OCI-LY3 (cell line): ENCODE data around the gene COQ9.

Experiments used
- EZH2phosphoT487 ChIP-seq: fragments of 200-600 bp; shearing (Covaris generic); IDR thresholded peaks from 2 replicates; pipeline ENCODE4 v1.6.1; 2018; ENCODE audit warnings: antibody characterized with exemption, mixed run types, low read depth
- TF ChIP-seq, protein P1 (sequence below): fragments of 200-600, 300-600 bp; sonication (generic); IDR thresholded peaks from 2 replicates; pipeline ENCODE4 v1.5.1; 2014; ENCODE audit warnings: antibody characterized with exemption, low read length, low read depth

DNA sequence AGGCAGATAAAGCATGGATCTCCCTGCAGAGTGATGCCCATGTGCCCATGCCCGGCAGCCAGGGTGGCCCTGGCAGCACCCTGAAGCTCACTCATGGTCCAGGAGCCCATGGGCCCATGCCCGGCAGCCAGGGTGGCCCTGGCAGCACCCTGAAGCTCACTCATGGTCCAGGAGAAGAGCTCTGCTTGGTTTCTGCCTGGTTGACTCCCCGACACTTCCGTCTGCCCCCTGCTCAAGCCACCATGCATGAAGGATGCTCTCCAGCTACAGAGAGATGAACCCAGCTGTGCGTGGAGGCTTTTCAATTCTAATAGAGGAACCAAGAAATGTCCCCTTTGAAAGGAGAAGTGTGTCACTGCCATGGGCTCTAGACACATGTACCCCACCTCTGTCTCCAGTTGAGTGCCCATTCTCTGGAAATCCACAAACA lies 34.0 kb upstream of the COQ9 start:
- TF ChIP-seq, protein P1, sequence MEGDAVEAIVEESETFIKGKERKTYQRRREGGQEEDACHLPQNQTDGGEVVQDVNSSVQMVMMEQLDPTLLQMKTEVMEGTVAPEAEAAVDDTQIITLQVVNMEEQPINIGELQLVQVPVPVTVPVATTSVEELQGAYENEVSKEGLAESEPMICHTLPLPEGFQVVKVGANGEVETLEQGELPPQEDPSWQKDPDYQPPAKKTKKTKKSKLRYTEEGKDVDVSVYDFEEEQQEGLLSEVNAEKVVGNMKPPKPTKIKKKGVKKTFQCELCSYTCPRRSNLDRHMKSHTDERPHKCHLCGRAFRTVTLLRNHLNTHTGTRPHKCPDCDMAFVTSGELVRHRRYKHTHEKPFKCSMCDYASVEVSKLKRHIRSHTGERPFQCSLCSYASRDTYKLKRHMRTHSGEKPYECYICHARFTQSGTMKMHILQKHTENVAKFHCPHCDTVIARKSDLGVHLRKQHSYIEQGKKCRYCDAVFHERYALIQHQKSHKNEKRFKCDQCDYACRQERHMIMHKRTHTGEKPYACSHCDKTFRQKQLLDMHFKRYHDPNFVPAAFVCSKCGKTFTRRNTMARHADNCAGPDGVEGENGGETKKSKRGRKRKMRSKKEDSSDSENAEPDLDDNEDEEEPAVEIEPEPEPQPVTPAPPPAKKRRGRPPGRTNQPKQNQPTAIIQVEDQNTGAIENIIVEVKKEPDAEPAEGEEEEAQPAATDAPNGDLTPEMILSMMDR: no peak
- no peak for TF ChIP-seq EZH2phosphoT487
